Posterior cingulate gyrus (tissue), 11 donors: Measurements from ENCODE around the gene ARTN.

Source experiments
- DNase-seq, 10 donors: peaks; one replicate each; pipeline versions ENCODE4 v3.0.0 to v3.0.0-alpha.2; 2020 to 2021; ENCODE audit warnings: mixed read lengths in 3 of 10
- intact Hi-C: fragments of 100-400 bp; cut with DNase I; formaldehyde crosslinking; loops from one replicate; pipeline ENCODE4 v1.15.1; 2023

ARTN gene

GRCh38 chr1:43933386-43934100 is at the start of gene ARTN:
ARTN (plus strand) TSS chr1:43933801; CDS start chr1:43935657, 1,856 bp downstream.
- intact Hi-C loops: loop anchor here (1.0 to 5.0 kb wide), 2 partner anchors 170 to 406 kb away; no protein-coding TSS in a partner anchor
- DNase-seq: peak in 1 of 10 donors; percentile 83

DNA sequence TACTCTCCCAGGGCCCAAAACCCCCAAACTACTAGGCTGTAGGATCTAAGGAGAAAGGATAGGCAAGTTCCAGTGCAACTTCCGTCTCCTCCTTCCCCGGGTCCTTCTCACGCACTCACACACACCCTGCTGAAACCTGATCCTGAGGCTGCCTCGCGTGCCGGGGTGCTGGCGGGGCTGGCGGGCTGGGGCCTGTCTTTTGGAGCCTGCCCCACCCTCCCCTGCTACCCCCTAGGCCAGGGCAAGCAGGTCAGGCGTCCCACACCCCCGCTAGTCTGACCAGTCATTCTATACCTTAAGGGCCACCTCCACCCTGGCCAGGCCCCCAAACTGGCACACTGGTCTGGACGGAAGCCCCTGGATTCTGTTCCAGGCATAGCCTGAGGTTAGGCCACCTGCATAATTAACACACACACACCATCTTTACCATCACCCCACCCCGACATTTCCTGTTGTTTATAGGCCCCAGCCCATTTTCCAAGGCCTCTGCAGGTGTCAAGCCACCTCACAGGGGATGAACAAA is 48.3 kb upstream of the ARTN start:
- DNase-seq: no peak
- intact Hi-C loops: no loop called here

- no peak for DNase-seq
- intact Hi-C loops: no loop called here
These were observed 45.9 kb upstream of the ARTN start for GRCh38 chr1:43887748-43888147.

DNA sequence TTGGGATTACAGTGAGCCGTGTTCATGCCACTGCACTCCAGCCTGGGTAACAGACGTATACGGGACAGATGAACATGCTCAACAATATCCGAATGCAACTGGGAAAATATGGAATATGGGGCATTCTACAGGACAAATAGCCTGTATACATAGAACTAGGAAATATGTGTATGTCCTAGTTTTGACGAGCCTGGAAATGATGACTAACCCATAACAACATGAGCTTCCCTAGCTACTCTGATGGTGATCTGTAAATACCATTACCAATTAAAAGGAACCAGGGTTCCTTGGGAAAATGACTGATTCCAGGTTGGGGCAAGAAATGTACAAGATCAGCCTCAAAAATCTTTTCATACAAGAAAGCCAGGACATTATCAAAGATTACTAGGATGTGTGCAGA is 42.8 kb upstream of the ARTN start:
- intact Hi-C loops: no loop called here
- DNase-seq: no peak

GRCh38 chr1:43893006-43893405 is 40.6 kb upstream of the ARTN start:
- intact Hi-C loops: no loop called here
- no peak for DNase-seq

DNA sequence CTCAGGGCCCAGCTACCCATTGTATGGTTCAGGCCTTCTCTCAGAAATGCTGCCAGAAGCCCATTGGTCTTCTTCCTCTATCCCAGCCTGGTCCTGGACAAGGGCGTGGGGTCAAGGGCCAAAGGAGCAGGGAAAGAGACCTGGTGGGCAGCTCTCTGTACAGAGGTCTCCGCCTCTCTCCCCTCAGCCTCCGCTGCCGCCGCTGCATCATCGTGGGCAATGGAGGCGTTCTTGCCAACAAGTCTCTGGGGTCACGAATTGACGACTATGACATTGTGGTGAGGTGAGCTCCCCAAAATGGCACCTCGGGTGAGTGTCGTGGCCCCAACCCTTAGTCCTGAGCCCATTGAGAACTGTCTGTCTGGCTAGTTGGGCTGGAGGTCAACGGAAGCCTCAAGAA is 34.6 kb upstream of the ARTN start:
- intact Hi-C loops: no loop called here
- no peak for DNase-seq

DNA sequence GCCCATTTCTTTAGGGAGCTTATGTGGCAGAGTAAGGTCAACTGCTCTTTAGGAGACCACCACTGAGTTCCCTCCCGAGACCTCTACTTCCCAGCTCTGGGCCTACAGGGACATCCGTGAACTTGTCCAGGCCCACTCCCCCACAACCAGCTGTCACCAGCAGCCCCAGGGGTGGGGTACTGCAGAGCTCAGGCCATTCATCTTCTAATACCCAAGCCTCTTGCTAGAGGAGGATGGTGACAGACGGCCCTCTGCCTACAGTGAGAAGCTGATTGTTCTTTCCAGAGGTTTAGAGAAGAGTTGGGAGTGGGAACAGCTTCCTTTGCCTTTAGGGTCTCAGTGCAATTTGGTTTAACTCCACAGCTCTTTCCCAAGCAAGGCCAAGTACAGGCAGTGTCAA is 33.2 kb upstream of the ARTN start:
- no peak for DNase-seq
- intact Hi-C loops: loop anchor here (10.0 kb wide), 1 partner anchor 796 kb away; no protein-coding TSS in a partner anchor

- no peak for DNase-seq
These were observed 32.2 kb upstream of the ARTN start for GRCh38 chr1:43901196-43901961.

DNA sequence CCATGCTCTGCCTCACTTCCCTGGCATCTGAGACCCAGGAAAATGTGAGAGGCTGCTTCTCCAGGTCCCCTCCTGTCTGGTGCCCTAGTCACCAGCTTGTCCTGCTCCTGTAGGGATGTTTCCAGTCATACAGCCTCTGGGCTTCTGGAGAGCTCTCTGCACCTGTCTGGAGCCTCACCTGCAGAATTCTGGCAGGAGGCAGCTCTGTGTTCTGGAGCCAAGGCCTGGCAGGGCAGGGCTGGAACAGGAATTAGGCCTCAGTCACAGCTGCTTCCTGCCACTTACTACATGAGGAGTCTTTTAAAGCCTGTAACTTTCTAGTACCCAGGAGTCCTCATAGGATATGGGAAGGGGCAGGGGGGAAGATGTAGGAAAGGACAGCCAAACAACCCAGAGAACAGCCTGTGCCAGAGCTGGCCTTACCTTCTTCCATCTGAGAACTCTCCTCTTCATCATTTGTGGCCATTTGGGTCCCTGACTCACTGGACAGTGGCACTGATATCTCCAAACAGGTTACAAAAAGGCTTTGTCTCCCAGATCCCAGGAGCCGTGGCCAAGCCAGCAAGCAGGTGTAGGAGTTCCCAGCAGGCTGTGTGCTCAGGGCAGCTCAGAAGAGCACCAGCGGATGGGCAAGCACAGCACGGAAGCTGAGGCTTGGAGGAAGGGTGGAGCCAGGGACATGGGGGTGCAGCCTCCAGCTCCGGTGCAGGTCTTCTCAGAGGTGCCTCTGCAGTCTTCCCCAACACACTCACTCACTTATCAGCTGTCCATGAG is 31.4 kb upstream of the ARTN start:
- no peak for DNase-seq
- intact Hi-C loops: loop anchor here (10.0 kb wide), 1 partner anchor 797 kb away; no protein-coding TSS in a partner anchor

More at GRCh38 chr1:43901196-43901961, 32.2 kb upstream of the ARTN start:
- intact Hi-C loops: loop anchor here (10.0 kb wide), 1 partner anchor 797 kb away; no protein-coding TSS in a partner anchor

DNA sequence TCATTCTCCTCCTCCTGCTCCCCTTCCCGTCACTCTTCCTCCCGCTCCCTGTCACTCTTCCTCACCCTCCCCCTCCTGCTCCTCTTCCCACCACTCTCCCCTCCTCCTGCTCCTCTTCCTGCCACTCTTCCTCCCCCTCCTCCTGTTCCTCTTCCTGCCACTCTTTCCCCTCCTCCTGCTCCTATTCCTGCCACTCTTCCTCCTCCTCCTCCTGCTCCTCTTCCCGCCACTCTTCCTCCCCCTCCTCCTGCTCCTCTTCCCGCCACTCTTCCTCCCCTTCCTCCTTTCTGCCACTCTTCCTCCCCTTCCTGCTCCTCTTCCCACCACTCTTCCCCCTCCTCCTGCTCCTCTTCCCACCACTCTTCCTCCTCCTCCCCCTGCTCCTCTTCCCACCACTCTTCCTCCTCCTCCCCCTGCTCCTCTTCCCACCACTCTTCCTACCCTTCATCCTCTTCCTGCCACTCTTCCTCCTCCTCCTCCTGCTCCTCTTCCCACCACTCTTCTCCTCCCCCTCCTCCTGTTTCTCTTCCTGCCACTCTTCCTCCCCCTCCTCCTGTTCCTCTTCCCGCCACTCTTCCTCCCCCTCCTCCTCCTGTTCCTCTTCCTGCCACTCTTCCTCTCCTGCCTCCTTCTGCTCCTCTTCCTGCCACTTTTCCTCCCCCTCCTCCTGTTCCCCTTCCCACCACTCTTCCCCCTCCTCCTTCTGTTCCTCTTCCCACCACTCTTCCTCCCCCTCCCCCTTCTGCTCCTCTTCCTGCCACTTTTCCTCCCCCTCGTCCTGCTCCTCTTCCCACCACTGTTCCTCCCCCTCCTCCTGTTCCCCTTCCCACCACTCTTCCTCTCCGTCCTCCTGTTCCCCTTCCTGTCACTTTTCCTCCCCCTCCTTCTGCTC is 28.7 kb upstream of the ARTN start:
- intact Hi-C loops: loop anchor here (10.0 kb wide), 1 partner anchor 800 kb away; no protein-coding TSS in a partner anchor
- DNase-seq: no peak

- intact Hi-C loops: loop anchor here (10.0 kb wide), 1 partner anchor 803 kb away; no protein-coding TSS in a partner anchor
- no peak for DNase-seq
These were observed 25.4 kb upstream of the ARTN start for GRCh38 chr1:43908226-43908625.

DNA sequence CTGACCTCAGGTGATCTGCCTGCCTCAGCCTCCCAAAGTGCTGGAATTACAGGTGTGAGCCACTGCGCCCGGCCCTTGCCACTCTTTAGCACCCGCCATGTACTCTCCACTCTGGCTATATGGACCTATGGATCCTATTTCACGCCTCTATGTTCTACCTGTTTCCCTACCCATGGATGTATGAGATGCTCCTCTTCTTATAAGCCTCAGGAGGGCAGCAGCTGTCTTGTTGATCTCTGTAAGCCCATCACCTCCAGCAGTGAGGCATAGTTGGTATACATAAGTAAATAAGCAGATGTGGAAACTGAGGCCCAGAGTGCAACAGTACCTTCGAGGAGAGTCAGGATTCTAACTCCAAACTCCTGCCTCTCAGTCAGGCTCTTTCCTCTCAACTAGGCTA is 24.7 kb upstream of the ARTN start:
- intact Hi-C loops: loop anchor here (10.0 kb wide), 1 partner anchor 804 kb away; no protein-coding TSS in a partner anchor
- no peak for DNase-seq

GRCh38 chr1:43910343-43910742 is 23.3 kb upstream of the ARTN start:
- intact Hi-C loops: no loop called here
- no peak for DNase-seq

GRCh38 chr1:43912607-43913006 is 21.0 kb upstream of the ARTN start:
- intact Hi-C loops: no loop called here
- DNase-seq: no peak

DNA sequence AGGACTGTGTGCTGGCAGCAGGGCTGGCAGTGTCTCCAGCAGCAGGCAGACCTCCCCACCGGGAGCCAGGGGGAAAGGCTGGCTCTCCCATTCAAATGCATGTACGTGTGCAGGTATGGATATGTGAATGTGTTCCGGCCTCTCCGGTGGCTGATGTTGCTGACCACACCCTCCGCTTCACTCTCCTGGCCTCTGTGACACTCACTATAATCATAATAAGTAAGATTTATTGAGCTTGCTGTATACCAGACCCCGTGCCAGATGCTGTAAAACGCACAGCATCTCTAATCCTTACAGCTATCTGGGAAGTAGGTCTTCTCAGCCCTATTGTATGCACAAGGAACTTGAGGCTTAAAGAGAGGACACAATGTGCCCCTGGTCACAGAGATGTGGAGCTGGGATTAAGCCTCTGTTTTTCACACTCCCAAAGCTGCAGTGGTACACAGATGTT is 20.5 kb upstream of the ARTN start:
- intact Hi-C loops: no loop called here
- DNase-seq: no peak

DNA sequence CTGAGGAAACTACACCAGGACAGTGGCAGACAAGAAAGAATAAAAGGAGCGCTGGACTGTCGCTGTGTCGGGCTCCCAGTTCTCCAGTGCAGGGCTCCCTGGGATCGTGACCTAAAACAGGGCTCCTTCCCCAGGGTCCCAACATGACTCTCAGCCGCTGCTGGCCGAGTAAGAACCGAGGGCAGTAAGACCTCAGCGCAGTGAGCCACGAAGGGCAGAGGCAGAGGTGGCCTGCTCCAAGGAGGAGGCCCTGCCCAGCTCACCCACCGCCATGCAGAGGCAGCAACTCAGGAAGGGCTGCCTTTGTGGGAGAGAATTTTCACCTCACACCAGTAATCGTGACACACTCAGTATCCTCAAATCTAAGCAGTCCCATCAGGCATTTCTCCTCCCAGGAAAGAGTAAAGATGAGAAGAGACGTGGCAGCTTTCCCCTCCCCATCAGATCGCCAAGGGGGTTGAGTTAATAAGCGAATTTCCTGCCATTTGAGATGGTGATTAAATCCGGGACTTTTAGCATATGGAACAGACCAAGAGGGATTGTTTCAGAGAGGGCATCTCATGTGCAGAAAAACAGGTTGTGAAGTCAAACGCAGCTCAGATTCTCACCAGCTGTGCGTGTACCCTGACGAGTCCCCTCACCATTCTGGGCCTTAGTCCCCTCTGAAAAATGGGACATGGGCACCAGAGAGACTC is 19.8 kb upstream of the ARTN start:
- intact Hi-C loops: no loop called here
- DNase-seq: peak in 1 of 10 donors; percentile 65

DNA sequence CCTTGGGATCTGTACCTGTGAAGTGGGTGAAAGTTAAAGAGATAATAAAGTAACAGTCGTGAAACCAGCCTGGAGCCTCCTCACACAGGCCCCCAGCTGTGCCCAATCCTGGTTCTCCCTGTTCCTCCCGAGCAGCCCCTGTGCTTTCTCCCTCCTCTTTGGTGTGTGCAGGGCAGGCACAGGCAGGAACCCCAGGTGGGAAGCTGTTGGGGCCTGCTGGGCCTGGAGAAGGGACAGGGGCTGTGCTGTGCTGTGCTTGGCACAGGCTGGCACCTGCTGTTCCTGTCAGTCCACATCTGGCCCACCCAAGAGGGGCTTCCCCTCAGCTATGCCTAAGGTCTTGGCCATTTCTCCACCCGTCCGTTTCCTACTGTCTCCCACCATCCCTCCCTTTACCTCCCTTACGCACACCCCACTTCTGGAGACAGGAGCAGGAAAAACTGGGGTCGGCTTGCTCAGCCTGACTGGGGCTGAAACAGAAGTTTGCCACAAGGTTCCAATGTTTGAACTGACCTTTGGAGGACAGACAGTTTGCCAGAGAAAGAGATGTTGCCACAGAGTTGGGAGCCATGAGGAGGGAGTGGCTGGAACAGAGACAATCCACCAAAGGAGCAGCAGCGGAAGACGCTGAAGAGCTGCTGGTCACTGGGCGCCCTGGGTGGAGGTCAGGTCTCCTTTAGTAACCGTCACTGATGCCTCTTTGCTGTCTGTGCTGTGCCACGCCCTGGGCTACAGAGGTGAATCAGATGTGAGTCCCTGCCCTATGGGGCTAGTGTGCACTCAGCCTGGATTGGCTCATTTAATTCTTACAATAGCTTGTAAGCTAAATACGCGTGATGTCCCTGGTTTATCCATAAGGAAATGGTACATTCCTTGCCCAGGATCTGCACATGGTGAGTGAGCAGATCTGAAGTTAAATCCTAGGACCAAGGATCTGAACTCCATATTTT is 18.8 kb upstream of the ARTN start:
- peak in 1 of 10 donors; percentile 65 for DNase-seq
- intact Hi-C loops: no loop called here

- peak in 1 of 10 donors; percentile 70 for DNase-seq
- intact Hi-C loops: no loop called here
These were observed 13.7 kb upstream of the ARTN start for GRCh38 chr1:43919906-43920305.
